GM19395 (cell line): ENCODE results near the gene HPCA.
"Not testable (repeated sequence)": the region's sequence is repeated elsewhere in the genome, so short reads cannot be mapped to it uniquely, and the experiment has no call there.

ENCODE experiments used
- ATAC-seq: cut with Tn5 transposase; IDR thresholded peaks from one replicate; pipeline ENCODE4 v1.9.1; 2021; ENCODE audit warnings: mild to moderate bottlenecking, moderate library complexity; ENCODE audit not compliant: unreplicated experiment

Gene HPCA

DNA sequence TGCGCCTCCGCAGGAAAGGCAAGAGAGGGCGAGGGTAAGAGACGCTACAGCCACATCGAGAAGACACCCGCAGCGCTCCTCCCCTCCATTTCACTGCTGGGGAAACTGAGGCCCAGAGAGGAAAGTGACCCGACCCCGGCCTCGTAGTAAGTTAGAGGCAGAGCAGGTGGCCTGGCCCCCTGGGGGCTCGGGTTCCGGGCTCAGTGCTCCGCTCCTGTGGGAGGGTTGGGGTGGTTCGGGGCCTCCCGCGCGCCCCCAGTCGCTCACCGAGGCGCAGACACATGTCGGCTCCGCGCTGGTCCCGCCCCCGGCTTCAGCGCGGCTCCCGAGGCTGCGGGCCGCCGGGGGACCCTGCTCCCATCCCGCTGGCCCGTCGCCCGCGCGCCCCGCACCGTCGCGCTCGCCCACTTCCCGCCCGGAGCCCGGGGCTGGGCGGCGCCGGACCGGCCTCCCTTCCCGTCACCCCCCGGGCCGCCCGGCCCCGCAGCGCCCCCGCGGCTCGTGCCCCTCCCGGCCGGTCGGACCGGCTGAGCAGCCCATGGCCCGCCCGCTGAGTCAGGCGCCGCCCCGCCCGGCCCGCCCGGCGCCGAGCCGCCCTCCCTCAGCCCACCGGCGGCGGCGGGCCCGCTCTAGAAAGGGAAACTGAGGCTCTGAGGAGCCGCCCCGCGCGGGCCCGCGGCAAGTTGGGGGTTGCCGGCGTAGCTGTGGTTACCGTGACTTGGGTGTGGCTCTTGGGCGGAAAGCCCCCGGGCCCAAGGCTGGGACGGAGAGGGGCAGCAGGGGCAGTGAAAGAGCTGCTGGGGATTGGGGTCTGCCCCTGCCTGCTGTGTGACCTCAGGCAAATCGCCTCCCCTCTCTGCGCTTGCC, 14.9 kb downstream of the HPCA start, which contains the start of gene TMEM54:
TSS of gene TMEM54 (minus strand) at position 434 of the 867 bp plus-strand sequence. CDS start at position 283, 151 bp downstream.
- no peak for ATAC-seq

DNA sequence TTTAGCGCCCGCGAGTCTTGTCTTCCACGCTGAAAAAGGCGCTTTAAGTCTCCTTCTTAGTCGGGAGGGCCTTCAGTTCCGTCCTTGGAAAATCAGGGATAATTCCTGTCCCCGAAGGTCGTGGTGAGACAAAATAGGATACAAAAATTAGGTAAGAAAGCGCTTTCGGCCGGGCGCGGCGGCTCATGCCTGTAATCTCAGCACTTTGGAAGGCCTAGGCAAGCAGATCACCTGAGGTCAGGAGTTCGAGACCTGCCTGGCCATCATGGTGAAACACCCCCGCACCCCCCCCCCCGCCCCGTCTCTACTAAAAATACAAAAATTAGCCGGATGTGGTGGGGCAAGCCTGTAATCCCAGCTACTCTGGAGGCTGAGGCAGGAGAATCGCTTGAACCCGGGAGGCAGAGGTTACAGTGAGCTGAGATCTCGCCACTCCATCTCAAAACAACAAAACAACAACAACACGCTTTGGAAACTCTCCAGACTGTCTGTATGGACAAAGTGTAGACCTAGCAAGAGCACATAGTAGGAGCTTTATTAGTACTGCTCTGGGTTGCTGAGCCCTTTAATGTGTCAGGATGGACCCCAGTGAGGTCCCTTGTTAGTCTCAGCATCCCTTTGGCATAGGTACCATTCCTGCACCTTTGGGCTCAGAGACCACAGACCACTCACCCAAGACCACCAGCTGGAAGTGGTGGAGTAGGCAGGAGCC, 15.7 kb downstream of the HPCA start:
- ATAC-seq: no peak

DNA sequence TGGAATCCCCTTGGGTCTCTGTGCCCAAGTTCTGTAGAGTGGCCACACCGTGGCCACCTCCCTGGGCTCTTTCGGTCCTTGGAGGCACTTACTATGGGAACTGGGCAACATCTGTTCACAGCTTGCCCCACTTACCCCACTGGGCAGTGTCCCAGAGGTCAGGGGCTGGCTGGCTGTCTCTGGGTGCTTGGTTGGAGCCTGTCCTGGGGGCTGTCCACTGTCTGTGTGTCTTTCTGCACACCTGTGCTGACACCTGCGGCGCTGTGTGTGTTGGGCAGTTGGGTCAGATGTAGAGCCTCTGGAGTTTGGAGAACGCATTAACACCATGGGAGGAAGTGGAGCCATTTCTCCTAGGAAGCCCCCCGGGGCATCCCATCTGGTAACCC, 16.2 kb downstream of the HPCA start:
- no peak for ATAC-seq

DNA sequence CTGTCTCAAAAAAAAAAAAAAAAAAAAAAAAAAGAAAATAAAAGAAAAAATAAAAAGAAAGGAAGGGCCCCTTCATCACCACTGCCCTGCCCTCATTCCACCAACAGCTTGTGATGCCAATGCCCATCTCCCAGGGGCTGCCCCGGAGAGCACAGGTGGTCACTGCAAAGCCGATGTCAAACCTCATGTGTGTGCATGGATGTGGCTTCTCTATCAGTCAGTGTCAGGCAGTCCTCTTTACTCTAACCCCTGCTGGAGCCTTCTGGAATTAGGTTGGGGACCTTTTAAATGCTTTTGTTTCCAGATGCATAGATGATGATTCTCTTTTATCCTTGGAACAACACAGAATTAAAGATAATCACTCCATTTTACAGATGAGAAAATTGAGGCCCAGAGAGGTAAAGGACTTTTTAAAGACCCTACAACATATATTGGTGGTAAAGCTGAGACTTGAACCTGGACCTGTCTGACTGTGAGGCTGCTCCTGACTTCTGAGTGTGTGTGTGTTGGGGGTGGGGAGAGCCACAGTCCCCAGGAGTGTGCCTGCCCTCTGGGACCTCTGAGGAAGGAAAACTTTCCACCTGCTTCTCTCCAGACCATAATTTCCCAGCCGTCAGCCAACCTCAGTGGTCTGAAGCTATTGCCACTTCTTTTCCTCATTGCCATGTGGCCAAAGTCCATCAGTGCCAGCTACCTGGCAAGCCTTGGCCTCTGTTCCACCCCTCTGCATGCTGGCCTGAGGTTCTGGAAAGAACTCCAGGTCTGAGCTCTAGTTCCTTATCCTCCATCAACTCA, 17.9 kb downstream of the HPCA start:
- no peak for ATAC-seq

DNA sequence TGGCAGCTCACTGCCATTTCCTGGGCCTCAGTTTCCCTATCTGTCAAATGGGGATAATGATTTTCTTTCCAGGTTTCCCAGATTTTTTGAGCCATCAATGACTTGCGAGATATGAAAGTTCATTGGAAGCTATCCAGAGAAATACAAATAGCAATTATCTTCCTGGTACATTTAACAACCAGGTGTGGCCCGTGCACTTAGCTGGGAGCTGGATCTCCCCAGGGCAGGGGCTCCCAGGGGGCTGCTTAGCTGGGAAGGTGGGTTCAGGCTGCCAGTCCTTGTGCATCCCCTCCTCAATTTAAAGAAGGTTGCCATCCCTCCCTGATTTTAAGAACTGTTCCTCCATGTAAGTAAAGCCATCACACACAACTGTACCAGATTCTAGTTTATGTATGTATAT, 18.5 kb downstream of the HPCA start:
- no peak for ATAC-seq

DNA sequence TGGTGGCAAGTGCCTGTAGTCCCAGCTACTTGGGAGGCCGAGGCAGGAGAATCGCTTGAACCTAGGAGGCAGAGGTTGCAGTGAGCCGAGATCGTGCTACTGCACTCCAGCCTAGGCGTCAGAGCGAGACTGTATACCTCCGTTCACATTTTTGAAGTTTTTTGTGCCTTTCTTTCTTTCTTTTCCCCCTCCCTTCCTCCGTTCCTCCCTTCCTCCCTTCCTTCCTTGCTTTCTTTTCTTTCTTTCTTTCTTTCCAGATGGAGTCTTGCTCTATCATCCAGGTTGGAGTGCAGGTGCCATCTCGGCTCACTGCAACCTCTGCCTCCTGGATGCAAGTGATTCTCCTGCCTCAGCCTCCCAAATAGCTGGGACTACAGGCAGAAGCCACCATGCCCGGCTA, 19.3 kb downstream of the HPCA start:
- not testable (repeated sequence) for ATAC-seq

DNA sequence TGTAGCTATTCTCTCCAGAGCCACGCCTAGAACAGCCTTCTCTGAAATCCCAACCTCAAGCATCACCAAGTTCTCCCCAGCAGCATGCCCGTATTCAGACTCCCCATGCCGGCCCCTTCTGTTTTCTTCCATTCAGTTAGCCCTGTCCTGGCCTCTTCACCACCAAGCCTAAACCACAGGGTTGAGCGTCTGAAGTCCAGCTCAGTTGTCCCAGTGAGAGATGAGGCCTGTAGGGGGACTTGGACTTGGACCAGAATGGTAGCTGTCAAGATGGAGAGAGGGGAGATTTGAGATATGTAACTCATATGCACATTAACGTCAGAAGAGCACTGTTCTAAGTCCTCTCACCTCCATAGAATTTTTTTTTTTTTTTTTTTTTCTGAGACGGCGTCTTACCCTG, 20.4 kb downstream of the HPCA start:
- ATAC-seq: no peak

DNA sequence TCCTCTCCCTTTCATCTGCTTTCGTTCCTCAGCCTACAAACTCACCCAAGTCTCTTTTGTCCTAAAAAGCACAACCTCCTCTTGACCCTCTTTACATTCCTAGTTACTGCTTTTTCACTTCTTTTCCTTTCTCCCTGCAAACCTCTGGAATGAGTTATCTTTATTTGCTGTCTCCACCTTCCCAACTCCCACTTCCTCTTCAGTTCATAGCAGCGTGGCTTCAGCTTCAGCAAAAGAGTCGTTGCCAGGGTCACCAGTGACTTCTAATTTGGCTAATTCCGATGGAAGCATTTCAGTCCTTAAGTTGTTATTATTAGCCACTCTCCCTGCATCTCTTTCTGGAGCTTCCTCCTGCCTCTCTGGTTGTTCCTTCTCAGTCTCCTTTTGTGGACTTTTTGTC, 21.1 kb downstream of the HPCA start:
- ATAC-seq: no peak

DNA sequence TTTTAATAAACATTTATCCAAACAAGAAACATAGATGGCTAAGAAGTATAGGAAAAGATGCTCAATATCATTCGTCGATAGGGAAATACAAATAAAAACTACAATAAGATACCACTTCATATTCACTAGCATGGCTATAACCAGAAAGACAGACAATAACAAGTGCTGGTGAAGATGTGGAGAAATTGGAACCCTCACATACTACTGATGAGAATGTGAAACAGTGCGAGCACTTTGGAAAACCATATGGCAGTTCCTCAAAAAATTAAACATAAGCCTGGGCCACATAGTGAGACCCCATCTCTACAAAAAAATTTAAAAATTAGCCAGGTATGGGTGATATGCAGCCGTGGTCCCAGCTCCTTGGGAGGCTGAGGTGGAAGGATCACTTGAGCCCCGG, 24.0 kb downstream of the HPCA start:
- ATAC-seq: no peak

DNA sequence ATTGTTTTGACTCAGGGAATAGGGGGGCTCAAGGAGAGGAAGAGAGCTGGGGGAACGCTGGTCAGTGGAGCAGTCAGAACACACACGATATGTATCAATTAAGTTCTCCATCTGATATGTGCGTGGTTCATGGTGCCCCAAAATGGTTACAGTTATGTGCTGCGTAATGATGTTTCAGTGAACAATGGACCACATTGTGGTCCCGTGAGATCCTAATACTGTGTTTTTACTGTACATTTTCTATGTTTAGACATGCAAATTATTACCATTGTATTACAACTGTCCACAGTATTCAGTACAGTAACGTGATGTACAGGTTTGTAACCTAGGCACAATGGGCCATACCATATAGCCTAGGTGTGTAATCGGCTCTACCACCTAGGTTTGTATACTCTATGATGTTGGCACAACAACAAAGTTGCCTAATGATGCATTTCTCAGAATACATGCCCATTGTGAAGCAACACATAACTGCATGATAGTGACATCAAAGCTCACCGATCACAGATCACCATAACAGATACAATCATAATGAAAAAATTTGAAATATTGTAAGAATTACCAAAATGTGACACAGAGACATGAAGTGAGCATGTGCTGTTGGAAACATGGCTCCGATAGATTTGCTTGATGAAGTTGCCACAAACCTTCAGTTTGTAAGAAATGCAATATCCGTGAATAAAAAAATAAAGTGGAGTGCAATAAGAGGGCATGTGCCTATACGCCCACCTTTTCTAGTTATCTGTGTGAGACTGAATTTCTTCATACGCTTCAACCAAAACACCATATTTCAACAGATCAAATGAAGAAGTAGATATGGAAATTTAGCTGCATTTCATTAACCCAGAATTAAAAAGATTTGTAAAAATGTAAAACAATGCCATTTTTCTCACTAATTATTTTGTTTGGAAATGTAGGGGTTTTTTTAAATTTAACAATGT, 29.7 kb downstream of the HPCA start:
- no peak for ATAC-seq

DNA sequence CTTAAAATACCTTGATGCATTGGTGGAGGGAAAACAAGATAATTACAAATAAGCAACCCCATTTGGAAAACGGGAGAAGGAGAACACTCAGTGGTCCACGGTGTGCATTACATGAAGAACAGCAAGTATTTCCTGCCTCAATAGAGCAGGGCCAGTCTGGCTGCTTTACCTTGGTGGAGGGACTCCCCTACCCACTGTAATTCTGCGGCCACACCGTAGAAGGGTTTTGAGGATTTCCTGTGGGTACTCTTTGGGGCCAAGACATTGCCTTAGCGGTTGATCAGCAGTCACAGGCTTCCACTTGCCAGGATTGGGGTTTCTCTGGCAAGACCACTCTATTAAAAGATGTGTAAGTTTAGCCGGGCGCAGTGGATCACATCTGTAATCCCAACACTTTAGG, 31.2 kb downstream of the HPCA start:
- no peak for ATAC-seq

DNA sequence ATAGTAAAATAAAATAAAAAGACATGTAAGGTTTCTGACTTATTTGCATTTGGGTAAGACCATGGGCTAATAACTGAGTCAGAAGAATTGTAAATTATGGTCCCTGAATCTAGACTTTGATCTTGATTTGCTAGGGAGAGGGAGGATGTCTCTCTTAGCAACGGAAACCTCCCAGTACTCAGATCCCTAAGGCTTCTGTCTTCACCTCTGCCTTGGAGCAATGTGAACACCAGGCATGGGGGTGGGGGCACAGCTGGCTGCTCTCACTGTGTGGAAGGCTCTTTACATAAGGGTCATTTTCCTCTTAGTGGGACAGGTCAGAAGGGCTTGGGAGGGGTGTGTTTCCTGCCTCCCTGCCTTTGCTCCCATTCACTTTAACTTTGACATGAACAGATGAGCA, 31.9 kb downstream of the HPCA start:
- no peak for ATAC-seq

DNA sequence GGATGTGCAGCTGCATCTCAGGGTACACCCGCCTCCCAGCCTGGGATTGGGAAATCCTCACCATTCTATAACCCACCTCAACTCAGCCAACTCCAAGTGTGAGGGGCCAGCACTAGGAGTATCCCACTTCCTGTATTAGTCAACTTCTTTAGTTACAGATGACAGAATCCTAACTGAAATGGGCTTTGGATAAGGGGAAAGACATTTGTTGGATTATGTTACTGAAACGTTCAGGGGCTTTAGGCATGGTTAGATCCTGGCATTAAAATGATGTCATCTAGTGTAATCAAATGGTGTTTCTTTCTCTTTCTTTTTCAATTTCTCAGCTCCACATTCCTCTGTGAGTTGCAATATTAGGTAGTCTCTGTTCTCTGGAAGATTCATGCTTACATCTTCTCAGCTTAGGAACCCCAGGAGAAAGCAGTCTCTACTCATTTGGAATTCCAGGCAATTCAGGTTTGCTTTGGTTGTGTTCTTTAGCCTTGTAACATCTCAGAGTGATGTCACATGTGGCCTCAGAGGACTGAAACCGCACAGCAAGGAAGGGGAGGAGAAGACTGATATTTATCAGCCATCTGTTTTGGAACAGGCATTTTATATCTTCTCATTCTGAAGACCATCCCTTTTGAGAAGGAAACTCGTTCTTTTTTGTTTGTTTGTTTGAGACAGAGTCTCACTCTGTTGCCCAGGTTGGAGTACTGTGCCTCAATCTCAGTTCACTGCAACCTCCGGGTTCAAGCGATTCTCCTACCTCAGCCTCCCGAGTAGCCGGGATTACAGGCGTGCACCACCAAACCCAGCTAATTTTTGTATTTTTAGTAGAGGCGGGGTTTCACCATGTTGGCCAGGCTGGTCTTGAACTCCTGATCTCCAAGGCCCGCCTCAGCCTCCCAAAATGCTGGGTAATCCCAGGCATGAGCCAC, 33.8 kb downstream of the HPCA start:
- ATAC-seq: no peak

DNA sequence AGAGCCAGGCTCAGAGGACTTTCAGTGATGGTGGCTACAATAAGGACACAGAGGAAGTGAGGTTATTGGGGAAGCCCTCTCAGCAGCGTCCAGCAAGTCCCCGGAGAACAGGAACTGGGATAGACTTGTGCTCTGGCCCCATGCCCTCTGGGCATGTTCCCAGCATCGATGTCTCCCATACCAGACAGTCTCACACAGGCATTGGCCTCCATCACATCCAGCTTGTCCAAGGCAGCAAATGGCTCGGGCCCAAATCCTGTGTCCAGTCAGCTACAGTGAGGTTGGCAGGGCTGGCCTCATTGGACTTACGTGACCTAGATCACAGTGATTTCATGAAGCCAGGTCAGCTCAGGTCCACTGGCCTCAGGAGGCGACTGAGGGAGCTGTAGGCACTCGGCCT, 34.5 kb downstream of the HPCA start:
- ATAC-seq: no peak

DNA sequence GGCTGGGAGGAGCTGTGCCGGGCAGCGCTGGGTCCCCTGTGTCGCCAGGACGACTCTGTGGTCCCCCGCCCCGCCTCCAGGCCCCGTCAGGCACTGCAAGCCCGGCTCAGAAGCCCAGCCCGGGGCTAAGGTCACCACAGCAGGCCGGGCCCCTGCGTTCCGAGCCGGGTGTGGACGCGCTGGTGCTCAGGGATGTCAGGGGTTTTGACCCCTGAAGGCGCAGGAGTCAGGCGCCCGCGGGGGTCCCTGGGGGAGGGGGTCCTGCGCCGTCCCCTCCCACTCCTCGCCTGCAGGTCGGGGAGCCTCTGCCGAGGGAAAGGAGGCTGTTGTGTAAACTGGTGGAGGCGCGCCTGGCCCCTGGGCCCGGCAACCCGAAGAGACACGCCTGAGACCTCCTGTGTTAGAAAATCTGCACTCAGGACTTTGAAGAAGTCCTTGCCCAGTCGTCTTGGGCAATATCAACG, 38.6 kb downstream of the HPCA start:
- no peak for ATAC-seq

DNA sequence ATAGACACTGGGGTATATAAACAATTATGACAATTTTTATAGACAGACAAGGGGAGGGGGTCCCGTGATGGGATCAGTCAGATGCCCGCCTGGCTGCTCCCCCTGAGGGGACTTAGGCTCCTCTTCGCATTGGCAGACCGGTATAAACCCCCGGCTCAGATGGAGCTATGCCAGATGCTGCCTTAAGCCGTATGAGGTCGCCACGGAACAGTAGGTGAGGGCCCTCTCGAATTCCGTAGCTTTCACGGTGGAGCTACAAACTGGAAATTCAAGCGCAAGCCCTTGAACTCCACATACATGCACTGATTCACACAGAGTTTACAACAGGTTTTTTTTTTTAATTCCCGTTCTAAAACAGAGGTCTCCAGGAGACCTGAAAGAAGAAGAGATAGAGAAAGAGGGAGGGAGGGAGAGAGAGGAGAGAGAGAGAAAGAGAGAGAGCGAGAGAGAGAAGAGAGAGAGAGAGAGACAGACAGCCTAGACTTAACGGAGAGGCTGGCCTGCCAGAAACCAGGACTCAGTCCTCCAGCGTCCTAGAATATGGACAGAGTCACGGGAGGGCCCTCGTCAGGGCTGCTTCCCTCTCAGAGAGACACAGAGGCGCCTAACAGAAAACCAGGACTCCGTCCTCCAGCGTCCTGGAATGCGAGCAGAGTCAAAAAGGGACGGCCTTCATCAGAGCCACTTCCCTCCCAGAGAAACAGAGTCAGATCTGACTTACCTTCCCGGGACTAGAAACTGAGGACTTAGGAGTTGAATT, 39.3 kb downstream of the HPCA start:
- ATAC-seq: no peak

DNA sequence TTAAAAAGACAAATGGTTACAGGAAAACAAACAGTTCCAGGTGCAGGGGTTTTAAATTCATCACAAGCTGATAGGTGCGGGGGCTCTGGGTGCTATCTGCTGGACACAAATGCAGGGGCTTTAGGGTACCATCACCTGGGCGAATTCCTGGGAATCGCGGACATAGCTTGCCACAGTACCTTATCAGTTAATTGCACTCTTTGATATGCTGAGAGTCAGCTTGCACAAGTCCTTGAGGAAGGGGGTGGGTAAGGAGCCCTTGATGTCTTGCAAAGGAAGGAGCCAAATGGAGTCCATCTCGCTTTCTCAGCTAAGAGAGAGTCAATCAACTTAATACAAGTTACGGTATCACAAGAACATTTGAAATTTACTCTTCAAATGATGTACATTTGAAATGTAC, 40.3 kb downstream of the HPCA start:
- ATAC-seq: no peak

DNA sequence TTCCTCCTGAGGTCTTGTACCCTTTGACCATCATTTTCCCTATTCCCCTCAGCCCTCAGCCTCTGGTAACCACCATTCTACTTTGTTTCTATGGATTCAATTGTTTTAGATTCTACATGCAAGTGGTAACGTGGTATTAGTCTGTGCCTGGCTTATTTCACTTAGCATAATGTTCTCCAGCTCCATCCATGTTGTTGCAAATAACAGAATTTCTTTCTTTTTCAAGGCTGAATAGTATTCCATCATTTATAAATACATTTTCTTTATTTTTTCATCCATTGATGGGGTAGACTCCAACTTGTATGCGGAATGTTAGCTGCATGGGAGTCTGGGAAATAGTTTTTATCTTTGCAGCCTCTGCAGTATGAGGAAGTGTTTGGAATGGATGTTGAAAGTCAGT, 41.1 kb downstream of the HPCA start:
- ATAC-seq: no peak

DNA sequence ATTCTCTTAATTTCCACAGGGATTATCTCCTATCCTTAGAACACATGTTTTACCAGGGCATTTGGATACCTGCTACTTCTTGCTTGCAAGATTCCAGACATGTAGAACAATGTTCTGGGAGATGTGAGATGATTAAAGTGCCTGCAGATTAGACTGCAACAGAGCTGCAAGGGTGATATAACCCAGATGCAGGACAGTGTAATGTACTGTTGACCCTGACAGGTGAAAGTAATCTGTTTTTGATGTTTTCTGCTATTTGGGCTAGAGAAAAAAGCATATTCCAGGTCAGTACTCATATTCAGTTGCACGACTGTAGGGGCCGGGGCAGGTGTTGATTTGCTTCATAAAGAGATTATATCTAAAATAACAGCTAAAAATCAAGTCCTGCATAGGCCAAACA, 42.0 kb downstream of the HPCA start:
- no peak for ATAC-seq
